Right atrium auricular region (tissue), 2 donors: ENCODE measurements around the gene SYTL1. TPM values are rescaled to one million over a fixed set of nuclear protein-coding genes. Genes with fewer than 3 reads are reported as not detected.
A peak's percentile ranks its signal among the peaks of the same experiment; 100 is the strongest.

ENCODE experiments used
- DNase-seq: peaks from one replicate; pipeline ENCODE4 v3.0.0-alpha.2; 2019; ENCODE audit warnings: low spot score
- H3K27ac ChIP-seq, 2 donors: fragments of 200-600 bp; sonication (generic); 1 replicate in 1 of 2; 2 replicates in 1 of 2; pipeline ENCODE4 v1.5.1; 2016 to 2019
- H3K27me3 ChIP-seq, 2 donors: fragments of 200-600 bp; sonication (generic); one replicate each; pipeline versions ENCODE4 v1.5.1 to v1.6.0; 2017 to 2019
- H3K36me3 ChIP-seq: fragments of 200-600 bp; sonication (generic); one replicate; pipeline ENCODE4 v1.5.1; 2016
- H3K4me1 ChIP-seq, 2 donors: fragments of 200-600 bp; sonication (generic); one replicate each; pipeline versions ENCODE4 v1.5.1 to v1.6.0; 2017 to 2019
- H3K4me3 ChIP-seq, 2 donors: fragments of 200-600 bp; sonication (generic); 1 replicate in 1 of 2; 2 replicates in 1 of 2; pipeline ENCODE4 v1.5.1; 2017 to 2019; ENCODE audit warnings: mild to moderate bottlenecking in 1 of 2, moderate library complexity in 1 of 2
- H3K9me3 ChIP-seq, 2 donors: fragments of 200-600 bp; sonication (generic); one replicate each; pipeline ENCODE4 v1.5.1; 2019
- total RNA-seq, 2 donors: library from RNA; depleted of rRNA; stranded (reverse); fragments of >200 nt; gene quantifications; one replicate each; pipeline ENCODE4 v1.1.0, GENCODE V29; 2016
- TF ChIP-seq, protein P1 (sequence below), 2 donors: fragments of 200-600 bp; sonication (generic); IDR thresholded peaks; one replicate each; pipeline ENCODE4 v1.5.1; 2019; ENCODE audit warnings: antibody characterized with exemption in 2 of 2

Gene SYTL1
- total RNA-seq, 2 donors from 2014 or later: 1.3 to 1.8 TPM

DNA sequence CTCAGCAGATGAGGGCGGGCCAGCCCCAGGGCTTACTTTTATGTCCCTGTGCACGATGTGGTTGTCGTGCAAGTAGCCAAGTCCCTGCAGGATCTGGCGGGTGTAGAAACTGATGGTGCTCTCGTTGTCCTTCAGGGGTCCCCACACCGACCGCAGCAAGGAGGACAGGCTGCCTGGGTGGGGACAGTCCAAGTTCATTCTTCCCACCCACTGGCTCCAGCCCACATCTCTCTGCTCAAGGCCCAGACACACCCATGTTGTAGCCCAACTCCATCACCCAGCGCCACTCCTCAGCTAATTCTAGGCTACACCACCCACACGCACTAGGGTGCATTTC is 18.0 kb downstream of the SYTL1 start:
- Histone ChIP-seq H3K4me1 (peaks cover 0 to 23% of the 10 kb centered on the region in 2 donors), H3K4me3 (no peak overlapping the region), H3K36me3 (peaks cover 96% of the 10 kb centered on the region), H3K27me3 (no peaks in the 10 kb centered on the region), H3K27ac (no peak overlapping the region), H3K9me3 (no peaks in the 10 kb centered on the region)
- TF ChIP-seq, protein P1, sequence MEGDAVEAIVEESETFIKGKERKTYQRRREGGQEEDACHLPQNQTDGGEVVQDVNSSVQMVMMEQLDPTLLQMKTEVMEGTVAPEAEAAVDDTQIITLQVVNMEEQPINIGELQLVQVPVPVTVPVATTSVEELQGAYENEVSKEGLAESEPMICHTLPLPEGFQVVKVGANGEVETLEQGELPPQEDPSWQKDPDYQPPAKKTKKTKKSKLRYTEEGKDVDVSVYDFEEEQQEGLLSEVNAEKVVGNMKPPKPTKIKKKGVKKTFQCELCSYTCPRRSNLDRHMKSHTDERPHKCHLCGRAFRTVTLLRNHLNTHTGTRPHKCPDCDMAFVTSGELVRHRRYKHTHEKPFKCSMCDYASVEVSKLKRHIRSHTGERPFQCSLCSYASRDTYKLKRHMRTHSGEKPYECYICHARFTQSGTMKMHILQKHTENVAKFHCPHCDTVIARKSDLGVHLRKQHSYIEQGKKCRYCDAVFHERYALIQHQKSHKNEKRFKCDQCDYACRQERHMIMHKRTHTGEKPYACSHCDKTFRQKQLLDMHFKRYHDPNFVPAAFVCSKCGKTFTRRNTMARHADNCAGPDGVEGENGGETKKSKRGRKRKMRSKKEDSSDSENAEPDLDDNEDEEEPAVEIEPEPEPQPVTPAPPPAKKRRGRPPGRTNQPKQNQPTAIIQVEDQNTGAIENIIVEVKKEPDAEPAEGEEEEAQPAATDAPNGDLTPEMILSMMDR (IDR thresholded peaks at IDR 0.05): no peak
- DNase-seq: no peak

DNA sequence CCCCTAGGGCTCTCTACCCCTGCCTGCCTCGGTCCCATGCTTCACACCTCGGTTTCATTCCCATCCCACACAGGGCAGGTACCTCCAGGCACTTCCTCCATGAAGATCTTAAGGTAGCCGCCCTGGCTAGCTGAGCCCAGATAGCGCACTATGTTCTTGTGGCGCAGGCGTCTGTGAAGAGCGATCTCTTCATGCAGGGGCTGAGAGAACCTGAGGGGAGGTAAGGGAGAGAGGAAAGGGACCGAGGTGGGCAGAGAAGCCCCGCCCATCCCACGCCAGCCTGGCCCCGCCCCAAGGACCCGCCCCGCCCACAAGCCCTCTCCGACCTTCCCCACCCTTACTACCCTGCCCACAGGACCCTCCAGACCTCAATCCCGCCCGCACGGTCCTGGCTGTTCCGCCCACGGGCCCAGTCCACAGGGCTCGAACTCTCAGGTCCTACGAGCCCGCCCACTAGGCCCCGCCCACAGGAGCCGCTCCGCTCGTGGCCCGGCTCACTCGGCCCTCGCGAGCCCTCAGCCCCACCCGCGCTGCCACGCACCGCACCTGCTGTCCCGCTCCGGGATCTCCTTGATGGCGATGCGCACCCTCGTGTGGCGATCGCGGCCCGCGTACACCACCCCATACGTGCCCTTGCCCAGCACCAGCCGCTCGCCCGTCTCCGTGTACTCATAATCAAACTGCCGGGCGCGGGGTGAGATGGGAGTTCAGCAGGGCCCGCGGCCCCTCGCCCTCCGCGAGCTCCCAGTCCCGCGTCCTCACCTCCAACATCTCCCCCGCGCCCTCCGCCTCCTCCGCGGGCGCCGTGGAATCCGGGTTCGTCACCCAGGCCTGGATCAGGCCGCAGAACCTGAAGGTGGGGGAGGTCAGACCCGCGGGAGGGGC is 18.6 kb downstream of the SYTL1 start:
- peak overlapping the region; percentile 1 to 35 for H3K4me3 ChIP-seq
- H3K9me3 ChIP-seq: no peaks in the 10 kb centered on the region
- DNase-seq: no peak
- peak overlapping the region in 1 of 2 donors; percentile 41 for H3K27ac ChIP-seq
- peaks cover 92% of the 10 kb centered on the region for H3K36me3 ChIP-seq
- H3K4me1 ChIP-seq: peaks cover 0 to 28% of the 10 kb centered on the region in 2 donors
- no peaks in the 10 kb centered on the region for H3K27me3 ChIP-seq
- TF ChIP-seq, protein P1 (IDR thresholded peaks at IDR 0.05): no peak

DNA sequence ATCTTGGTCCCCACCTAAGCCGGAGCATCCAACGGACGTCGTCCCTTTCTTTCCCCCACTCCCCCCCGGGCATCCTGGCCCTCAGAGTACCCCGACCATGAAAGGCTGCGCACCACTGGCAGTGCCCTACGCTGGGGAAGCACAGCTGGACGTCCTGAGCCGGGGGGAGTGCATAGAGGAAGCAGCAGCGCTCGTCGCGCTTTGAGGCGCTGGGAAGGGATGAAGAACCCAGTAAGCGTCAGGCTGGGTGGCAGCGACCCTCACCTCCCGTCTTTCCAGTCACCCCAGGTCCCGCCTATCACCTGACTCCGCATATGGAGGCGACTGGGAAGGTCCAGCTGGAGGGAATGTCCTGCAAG is 19.2 kb downstream of the SYTL1 start:
- H3K4me3 ChIP-seq: no peak overlapping the region
- H3K36me3 ChIP-seq: peaks cover 86% of the 10 kb centered on the region
- H3K4me1 ChIP-seq: peaks cover 0 to 28% of the 10 kb centered on the region in 2 donors

DNA sequence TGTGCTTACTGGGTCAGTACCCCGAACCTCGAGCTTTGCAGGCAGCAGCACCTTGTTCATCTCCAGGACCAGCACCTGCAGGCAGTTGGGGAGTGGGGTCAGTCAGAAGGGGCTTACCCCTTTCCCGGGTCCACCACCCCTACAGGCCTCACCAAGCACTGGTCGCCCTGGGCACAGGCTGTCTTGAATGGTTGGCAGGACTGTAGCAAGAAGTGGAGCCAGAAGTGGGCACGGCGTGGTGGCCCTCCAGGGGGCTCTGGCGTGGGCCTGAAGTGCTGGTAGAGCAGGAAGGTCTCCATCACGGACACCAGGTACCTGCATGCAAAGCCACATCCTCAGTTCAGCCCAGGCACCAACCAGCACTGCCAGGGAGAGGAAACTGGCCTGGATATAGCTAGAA is 19.7 kb downstream of the SYTL1 start:
- peaks cover 80% of the 10 kb centered on the region for H3K36me3 ChIP-seq
- H3K9me3 ChIP-seq: no peaks in the 10 kb centered on the region
- no peaks in the 10 kb centered on the region for H3K27me3 ChIP-seq
- no peak overlapping the region for H3K4me3 ChIP-seq
- TF ChIP-seq, protein P1 (IDR thresholded peaks at IDR 0.05): no peak
- DNase-seq: no peak
- peaks cover 0 to 28% of the 10 kb centered on the region in 2 donors for H3K4me1 ChIP-seq
- H3K27ac ChIP-seq: no peak overlapping the region

More for the DNA sequence above, 19.2 kb downstream of the SYTL1 start:
- TF ChIP-seq, protein P1 (IDR thresholded peaks at IDR 0.05): no peak
- no peaks in the 10 kb centered on the region for H3K9me3 ChIP-seq
- H3K27ac ChIP-seq: no peak overlapping the region
- no peak for DNase-seq
- H3K27me3 ChIP-seq: no peaks in the 10 kb centered on the region

DNA sequence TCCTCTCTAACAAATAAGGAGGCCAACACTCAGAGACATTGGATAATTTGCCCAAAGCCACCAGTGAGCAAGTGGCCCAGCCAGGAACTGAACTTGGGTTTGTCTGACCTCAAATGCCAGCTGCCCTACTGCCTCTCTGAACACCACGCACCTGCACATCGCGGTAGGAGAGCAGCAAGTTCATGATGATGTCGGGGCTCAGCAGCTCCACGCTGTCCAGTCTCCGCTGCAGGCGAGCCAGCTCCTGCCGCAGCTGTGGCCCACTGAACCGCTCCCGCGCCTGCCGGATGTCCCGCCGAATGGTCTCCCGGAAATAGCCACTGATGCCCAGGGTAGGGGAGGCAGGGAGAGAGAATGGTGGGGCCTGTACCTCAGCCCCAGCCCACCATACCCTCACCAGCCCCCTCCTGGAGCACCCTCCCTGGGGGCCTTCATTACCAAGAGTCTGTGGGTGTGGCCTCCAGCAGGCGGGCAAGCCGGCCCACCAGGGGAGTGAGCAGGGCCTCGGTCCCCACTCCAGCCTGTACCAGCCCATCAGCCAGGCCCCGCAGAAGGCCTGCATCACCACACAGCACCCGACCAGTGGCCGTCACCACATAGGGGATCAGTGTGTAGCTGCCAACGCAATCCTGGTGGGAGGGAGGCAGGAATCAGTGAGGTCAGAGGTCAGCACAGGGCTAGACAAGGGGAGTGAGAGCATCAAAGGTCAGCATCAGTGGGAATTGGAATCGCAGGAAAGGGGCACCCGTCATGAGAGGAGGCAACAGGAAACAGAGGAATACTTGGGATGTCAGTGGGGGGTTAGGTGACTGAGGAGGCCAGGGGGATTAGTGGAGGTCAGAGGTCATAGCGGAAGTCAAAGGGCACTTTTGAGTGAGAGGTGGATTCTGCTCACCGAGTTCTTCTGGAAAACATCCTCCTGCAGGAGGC is 22.2 kb downstream of the SYTL1 start:
- H3K27ac ChIP-seq: no peak overlapping the region
- no peak for DNase-seq
- TF ChIP-seq, protein P1 (IDR thresholded peaks at IDR 0.05): no peak

More for the DNA sequence above, 22.2 kb downstream of the SYTL1 start:
- H3K27me3 ChIP-seq: no peaks in the 10 kb centered on the region
- no peak overlapping the region for H3K4me3 ChIP-seq
- H3K9me3 ChIP-seq: no peaks in the 10 kb centered on the region
- H3K36me3 ChIP-seq: peaks cover 56% of the 10 kb centered on the region
- peaks cover 0 to 39% of the 10 kb centered on the region in 2 donors for H3K4me1 ChIP-seq
